ENCODE data around the gene KCNJ12.
"Not testable (repeated sequence)": the region's sequence is repeated elsewhere in the genome, so short reads cannot be mapped to it uniquely, and the experiment has no call there.

KCNJ12 gene

GRCh38 chr17:21390294-21390693 is 14.1 kb downstream of the KCNJ12 start:
- DNase-seq, result no peak

- DNase-seq, result no peak
Measured at GRCh38 chr17:21392266-21392665, 16.1 kb downstream of the KCNJ12 start.

GRCh38 chr17:21394265-21394664 is 18.1 kb downstream of the KCNJ12 start:
- DNase-seq, result no peak

GRCh38 chr17:21395764-21396163 is 19.6 kb downstream of the KCNJ12 start:
- no peak for DNase-seq

GRCh38 chr17:21396237-21396636 is 20.1 kb downstream of the KCNJ12 start:
- DNase-seq, result no peak

GRCh38 chr17:21397341-21398190 is 21.4 kb downstream of the KCNJ12 start:
- DNase-seq, result no peak

- DNase-seq, result no peak
Measured at GRCh38 chr17:21399474-21400186, 23.5 kb downstream of the KCNJ12 start.

GRCh38 chr17:21400187-21400569 is 24.0 kb downstream of the KCNJ12 start:
- not testable (repeated sequence) for DNase-seq

GRCh38 chr17:21400816-21401593 is 24.8 kb downstream of the KCNJ12 start:
- no peak for DNase-seq

- DNase-seq, result not testable (repeated sequence)
Measured at GRCh38 chr17:21402166-21402571, 26.0 kb downstream of the KCNJ12 start.

GRCh38 chr17:21402926-21403325 is 26.8 kb downstream of the KCNJ12 start:
- not testable (repeated sequence) for DNase-seq

- not testable (repeated sequence) for DNase-seq
Measured at GRCh38 chr17:21404106-21404505, 27.9 kb downstream of the KCNJ12 start.

- not testable (repeated sequence) for DNase-seq
Measured at GRCh38 chr17:21404539-21404938, 28.4 kb downstream of the KCNJ12 start.

- not testable (repeated sequence) for DNase-seq
Measured at GRCh38 chr17:21404956-21405731, 29.0 kb downstream of the KCNJ12 start.

GRCh38 chr17:21405904-21406400 is 29.8 kb downstream of the KCNJ12 start:
- not testable (repeated sequence) for DNase-seq

- DNase-seq, result not testable (repeated sequence)
Measured at GRCh38 chr17:21406616-21407404, 30.7 kb downstream of the KCNJ12 start.

- not testable (repeated sequence) for DNase-seq
Measured at GRCh38 chr17:21407752-21408151, 31.6 kb downstream of the KCNJ12 start.

GRCh38 chr17:21408224-21408623 is 32.1 kb downstream of the KCNJ12 start:
- not testable (repeated sequence) for DNase-seq

GRCh38 chr17:21408766-21409300 is 32.7 kb downstream of the KCNJ12 start:
- DNase-seq, result not testable (repeated sequence)

- not testable (repeated sequence) for DNase-seq
Measured at GRCh38 chr17:21409388-21409787, 33.2 kb downstream of the KCNJ12 start.

GRCh38 chr17:21409971-21410370 is 33.8 kb downstream of the KCNJ12 start:
- DNase-seq, result not testable (repeated sequence)

Measured in NCI-H1105 treated with DMSO at 0.1 percent for 48 hours (cell line).